ENCODE results near the gene ZNF100.
"Not testable (repeated sequence)": the region's sequence is repeated elsewhere in the genome, so short reads cannot be mapped to it uniquely, and the experiment has no call there.

ZNF100 gene

DNA sequence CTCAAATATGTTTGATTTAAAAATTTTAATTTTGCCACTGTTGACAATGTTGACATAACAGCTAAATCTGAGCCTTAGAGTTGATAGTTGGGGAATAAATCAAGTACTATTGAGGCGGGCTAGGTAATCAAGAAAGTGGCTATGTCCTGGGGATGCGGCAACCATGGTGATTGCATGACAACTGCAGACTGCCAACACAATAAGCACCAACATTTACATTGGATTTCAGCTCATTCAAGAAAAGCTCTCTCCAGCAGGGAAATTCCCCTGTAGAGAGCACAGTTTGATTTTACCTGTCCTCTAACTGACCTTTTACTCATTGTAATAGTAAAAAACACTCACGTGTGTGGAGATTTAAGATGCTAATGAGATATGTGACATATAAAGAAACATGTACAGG, 63.1 kb downstream of the ZNF100 start:
- ATAC-seq (no peak), DNase-seq (no peak)

DNA sequence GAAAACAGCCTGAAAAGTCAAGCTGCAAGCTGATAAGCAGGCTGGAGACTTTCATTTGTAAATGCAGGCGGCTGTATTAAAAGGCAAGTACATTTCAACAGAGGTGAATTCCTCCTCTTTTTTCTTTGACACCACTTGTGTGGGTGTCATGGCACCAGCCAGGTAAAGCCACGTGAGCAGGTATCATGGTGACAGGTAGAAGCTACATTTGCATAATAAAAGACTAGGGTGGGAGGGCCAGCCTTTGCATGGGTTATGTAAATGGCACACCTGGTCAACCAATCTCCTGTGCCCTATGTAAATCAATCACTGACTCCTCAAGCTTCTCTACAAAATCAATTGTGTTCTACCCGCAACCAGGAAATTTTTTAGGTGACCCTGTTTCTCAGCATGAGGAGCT, 68.2 kb downstream of the ZNF100 start:
- no peak for DNase-seq
- no peak for ATAC-seq

DNA sequence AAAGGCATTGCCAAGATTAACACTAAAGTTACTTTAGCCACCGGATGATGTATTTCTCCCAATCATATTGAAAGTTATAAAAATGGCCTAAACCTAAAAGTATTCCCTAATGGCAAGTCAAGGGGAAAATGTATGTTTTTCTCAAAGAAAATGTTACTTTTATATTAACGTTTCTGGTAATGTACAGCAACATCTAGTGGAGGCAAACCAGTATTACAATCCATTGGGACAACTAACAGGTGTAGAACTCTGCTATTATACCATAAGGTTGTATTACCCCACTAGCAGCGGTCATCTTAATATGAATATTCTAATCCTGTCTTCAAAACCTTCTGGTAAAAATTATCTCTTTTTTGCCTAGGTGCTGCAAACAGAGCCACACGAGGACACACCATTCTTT, 69.2 kb downstream of the ZNF100 start:
- no peak for ATAC-seq

DNA sequence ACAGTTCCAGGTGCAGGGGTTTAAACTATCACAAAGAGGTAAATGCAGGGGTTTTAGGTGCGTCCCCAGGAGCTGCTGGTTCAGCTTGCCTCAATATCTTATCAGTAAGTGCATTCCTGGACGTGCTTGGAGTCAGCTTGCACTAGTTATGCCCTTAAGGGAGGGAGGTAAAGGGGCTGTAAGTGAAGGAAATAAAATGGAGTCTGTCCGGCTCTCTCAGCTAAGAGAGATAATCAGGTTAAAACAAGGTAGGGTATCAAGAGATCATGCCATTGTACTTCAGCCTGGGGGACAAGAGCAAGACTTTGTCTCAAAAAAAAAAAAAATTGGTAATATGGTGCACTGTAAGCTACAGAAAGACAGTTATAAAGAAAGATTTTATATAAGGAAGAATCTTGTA, 69.7 kb downstream of the ZNF100 start:
- no peak for DNase-seq
- no peak for ATAC-seq

More for the DNA sequence above, 69.2 kb downstream of the ZNF100 start:
- DNase-seq, result no peak

DNA sequence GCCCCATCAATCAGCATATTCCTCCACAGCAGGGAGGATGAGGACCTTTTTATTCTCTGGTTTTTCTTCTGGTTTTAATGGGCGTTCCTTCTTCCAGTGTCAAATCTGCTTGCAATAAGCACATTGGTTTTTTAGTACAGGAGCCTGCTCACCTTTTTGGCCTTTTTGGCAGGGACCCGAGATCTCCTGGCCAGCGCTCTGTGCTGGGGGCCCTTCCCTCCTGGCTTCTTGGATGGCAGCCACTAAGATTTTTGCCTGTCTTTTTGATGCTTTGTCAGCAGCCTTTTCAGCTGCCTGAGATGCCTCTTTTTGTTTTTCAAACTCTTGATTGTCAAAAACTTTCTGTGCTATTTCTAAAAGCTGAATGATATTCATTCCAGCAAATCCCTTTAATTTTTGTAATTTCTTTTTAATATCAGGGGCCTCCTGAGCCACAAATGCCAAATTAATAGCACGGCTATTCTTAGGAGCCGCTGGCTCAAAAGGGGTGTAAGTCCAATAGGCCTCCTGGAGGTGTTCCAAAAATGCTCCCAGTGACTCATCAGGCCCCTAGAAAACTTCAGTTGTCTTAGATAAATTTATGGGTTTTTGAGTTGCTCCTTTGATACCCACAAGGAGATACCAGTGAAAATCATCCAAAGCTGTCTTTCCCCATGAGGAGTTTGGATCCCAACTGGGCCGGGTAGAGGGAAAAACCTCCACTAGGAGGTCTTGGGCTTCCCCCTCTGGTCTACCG, 73.0 kb downstream of the ZNF100 start:
- DNase-seq, result no peak

DNA sequence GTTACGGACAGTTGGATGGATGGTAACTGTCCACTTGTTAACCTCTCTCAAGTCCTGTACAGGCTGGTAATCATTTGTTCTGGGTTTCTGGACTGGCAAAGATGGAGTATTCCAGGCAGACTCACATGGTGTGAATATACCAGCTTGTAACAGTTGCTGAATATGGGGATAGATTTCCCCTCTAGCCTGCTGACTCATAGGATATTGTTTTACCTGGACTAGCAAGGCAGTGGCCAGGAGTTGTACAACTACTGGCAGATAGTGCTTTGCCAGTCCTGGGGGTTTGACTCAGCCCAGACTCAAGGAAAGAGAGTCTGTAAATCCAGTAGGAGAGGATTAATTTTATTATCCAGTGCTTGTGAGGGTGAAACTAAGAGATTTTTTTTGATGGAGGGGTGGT, 74.0 kb downstream of the ZNF100 start:
- ATAC-seq, result no peak

More for the DNA sequence above, 73.0 kb downstream of the ZNF100 start:
- ATAC-seq, result no peak

DNA sequence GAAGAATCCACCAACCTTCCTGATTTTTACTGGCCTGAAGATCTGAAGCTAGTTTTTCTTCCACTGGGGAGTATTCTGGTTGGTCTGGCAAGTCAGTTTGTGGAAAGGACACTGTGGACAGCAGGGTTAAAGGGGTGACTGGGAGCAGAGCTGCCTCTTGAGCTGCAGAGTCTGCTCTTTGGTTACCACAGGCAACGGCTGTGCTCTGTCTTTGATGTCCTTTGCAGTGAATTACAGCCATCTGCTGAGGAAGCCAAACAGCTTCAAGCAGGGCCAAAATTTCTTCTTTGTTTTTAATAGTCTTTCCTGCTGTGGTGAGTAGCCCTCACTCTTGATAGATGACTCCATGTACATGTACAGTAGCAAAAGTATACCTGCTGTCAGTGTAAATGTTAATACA, 75.7 kb downstream of the ZNF100 start:
- no peak for ATAC-seq
- no peak for DNase-seq

More for the DNA sequence above, 74.0 kb downstream of the ZNF100 start:
- DNase-seq, result no peak

DNA sequence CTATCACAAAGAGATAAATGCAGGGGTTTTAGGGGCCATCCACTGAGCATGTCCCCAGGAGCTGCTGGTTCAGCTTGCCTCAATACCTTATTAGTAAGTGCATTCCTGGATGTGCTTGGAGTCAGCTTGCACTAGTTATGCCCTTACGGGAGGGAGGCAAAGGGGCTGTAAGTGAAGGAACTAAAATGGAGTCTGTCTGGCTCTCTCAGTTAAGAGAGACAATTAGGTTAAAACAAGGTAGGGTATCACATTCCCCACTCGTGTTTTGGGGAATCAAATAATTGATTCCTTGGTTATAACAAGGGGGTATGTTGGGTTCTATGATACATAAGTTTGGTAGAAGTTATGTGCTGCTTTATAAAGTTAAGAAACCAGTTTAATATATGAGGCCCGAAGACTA, 78.9 kb downstream of the ZNF100 start:
- no peak for DNase-seq
- ATAC-seq, result no peak

DNA sequence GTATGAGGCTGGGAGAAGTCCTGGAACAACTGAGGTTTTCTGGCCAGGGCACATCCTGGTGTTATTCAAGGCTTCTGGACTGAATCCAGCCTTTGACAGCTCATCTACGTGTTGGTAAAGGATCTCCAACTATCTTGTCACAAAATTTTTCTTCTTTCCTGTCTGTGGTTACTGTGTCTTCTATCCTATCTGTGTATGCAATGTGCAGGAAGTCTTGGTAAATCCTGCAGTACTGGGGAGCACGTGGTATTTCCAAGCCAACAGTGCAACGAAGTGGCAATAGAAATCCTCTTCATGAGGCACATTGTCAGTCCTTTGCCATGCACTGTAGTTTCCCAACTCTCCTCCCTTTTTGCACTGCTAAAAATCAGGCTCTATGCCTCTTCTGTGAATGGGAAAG, 86.7 kb downstream of the ZNF100 start:
- DNase-seq, result no peak
- ATAC-seq, result no peak

DNA sequence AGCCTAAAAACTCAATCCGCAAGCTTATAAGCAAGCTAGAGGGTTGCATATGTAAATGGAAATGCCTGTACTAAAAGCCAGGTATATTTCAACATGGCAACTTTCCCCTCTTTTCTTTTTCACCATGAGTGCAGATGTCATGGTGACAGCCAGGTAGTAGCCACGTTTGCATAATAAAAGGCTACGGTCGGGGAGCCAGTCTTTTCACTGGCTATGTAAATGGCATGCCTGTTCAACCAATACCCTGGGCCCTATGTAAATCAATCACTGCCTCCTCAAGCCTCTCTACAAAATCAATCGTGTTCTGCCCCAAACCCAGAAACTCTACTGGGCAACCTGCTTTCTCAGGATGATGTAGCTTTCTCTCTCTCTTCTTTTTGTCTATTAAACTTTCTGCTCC, 87.4 kb downstream of the ZNF100 start:
- ATAC-seq (no peak), DNase-seq (no peak)

DNA sequence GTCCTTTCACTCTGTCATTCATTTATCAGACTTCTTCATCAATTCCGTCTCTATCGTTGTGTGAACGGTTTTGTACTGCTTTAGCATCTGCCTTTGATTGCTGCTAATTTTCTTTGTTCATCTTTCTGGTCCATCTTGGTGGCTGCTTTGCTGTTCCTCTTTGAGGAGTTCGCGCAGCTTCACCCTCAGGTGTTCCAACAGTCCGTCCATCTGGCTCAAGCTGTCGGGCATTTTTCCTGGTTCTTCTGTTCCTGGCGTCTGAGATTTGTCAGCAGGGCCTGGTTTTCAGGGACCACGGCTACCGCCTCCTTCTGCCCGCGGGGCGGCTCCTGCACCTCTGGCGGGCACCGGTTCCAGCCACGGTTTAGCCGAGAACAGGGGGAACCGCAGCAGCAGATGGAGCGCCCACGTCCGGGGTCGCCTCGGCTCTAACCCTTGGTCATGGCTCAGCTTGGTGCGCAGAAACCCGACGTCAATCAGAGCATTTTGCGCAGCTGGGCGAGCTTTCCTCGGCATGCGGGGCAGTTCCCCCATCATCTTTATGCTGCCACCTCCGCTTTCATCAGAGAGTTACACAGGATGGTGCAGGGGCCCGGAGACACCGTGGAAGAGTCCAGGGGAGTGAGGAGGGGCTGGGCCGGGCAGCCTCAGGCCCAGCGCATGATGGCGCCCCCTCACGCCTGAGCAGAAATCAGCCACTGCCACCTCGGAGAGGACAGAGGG, 89.5 kb downstream of the ZNF100 start:
- DNase-seq (no peak), ATAC-seq (no peak)

DNA sequence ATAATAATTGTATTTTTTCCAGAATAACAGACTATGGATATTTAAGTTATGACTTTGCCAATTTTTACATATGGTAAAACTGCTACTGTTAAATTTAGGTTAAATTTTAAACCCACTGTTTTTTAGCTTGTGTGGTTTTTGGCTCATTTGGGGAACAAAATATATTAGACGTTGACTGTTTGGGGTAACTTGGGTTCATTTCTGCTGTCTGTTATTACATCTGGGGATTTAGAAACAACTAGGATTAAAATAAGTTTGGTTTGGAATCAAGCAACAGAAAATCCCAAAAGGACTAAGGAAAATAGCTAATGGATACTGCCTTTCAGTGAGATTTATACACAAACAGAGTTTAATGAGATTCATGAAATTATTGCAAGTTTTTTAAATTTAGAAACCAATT, 92.9 kb downstream of the ZNF100 start:
- ATAC-seq, result no peak
- DNase-seq, result no peak

DNA sequence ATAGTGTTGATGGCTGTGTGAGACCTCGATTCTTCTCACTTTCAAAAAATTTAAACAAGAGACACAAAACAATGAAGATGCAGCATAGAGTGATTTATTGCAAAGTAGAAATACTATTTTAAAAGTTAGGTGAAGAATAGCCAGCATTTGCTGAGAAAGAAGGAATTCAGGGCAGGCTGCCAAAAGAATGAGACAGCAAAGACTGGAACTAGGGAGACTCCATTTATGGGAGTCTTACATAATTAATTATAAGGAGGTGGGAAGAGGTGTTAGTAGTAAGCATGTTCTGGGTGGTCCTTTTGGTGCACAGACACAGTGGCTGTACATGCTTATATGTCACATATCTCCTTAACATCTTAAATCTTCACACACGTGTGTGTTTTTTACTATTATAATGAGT, 93.9 kb downstream of the ZNF100 start:
- ATAC-seq, DNase-seq: not testable (repeated sequence)
